WTC11 (cell line): ENCODE results near the gene H1-8. TPM values are rescaled to one million over a fixed set of nuclear protein-coding genes. Genes with fewer than 3 reads are reported as not detected.

Experiments used
- ATAC-seq: fragments of 200-7000 bp; cut with Tn5 transposase; 2 replicates; pipeline ENCODE4 v1.10.0; 2021; ENCODE audit warnings: mild to moderate bottlenecking, moderate library complexity
- CTCF ChIA-PET: fragments of 300-600 bp; sonication (Branson Sonifier 250); formaldehyde crosslinking; loops from one replicate; lab custom pipeline; 2021; ENCODE audit warnings: antibody characterized with exemption; lab: Charles Lee
- POLR2A ChIA-PET: fragments of 350-600 bp; sonication (Branson Sonifier 250); formaldehyde crosslinking; loops from one replicate; lab custom pipeline; 2021; ENCODE audit warnings: antibody characterized with exemption; lab: Charles Lee
- DNase-seq: peaks from one replicate; pipeline ENCODE4 v3.0.0; 2021; ENCODE audit warnings: low spot score
- H3K27ac Mint-ChIP-seq: 2 replicates; pipeline ENCODE4 v1.8.0; 2021; ENCODE audit warnings: mixed read lengths
- H3K27me3 Mint-ChIP-seq: 2 replicates; pipeline ENCODE4 v1.8.0; 2021; ENCODE audit warnings: low read depth, mild to moderate bottlenecking, moderate library complexity, mixed read lengths
- H3K36me3 Mint-ChIP-seq: 2 replicates; pipeline ENCODE4 v1.8.0; 2021; ENCODE audit warnings: mixed read lengths
- H3K4me1 Mint-ChIP-seq: 2 replicates; pipeline ENCODE4 v1.8.0; 2022; ENCODE audit warnings: mixed read lengths
- H3K4me3 Mint-ChIP-seq: 2 replicates; pipeline ENCODE4 v1.8.0; 2021; ENCODE audit warnings: mild to moderate bottlenecking, moderate library complexity, mixed read lengths
- H3K9me3 Mint-ChIP-seq: 2 replicates; pipeline ENCODE4 v1.8.0; 2021; ENCODE audit warnings: mixed read lengths
- ATF1 ChIP-seq: sonication (generic); formaldehyde crosslinking; IDR thresholded peaks from 2 replicates; pipeline ENCODE4 v1.8.1; 2023; ENCODE audit warnings: mild to moderate bottlenecking, moderate library complexity, missing genetic modification reagents
- ELF4 ChIP-seq: sonication (generic); formaldehyde crosslinking; IDR thresholded peaks from 2 replicates; pipeline ENCODE4 v1.8.1; 2022; ENCODE audit warnings: low read depth, mild to moderate bottlenecking, moderate library complexity, missing genetic modification reagents
- ETV6 ChIP-seq: sonication (generic); formaldehyde crosslinking; IDR thresholded peaks from 2 replicates; pipeline ENCODE4 v1.8.1; 2022; ENCODE audit warnings: mild to moderate bottlenecking, missing genetic modification reagents
- FOXJ3 ChIP-seq: sonication (generic); formaldehyde crosslinking; IDR thresholded peaks from 2 replicates; pipeline ENCODE4 v1.9.0; 2021; ENCODE audit warnings: missing genetic modification reagents, mild to moderate bottlenecking, borderline replicate concordance
- GTF2I ChIP-seq: fragments of 250-450 bp; sonication (Bioruptor Pico); conservative IDR thresholded peaks from 2 replicates; pipeline ENCODE4 v1.4.0; 2021; ENCODE audit warnings: mild to moderate bottlenecking
- RELA ChIP-seq: sonication (generic); formaldehyde crosslinking; IDR thresholded peaks from 2 replicates; pipeline ENCODE4 v1.8.1; 2022; ENCODE audit warnings: missing genetic modification reagents, mild to moderate bottlenecking, borderline replicate concordance
- SMAD3 ChIP-seq: sonication (generic); formaldehyde crosslinking; IDR thresholded peaks from 2 replicates; pipeline ENCODE4 v1.8.0; 2022; ENCODE audit warnings: missing genetic modification reagents, mild to moderate bottlenecking, borderline replicate concordance
- SOX15 ChIP-seq: fragments of 250-450 bp; sonication (Bioruptor Pico); IDR thresholded peaks from 2 replicates; pipeline ENCODE4 v1.9.0; 2021; ENCODE audit warnings: mild to moderate bottlenecking
- ZNF219 ChIP-seq: sonication (generic); formaldehyde crosslinking; IDR thresholded peaks from 2 replicates; pipeline ENCODE4 v1.8.0; 2023; ENCODE audit warnings: missing genetic modification reagents, mild to moderate bottlenecking, borderline replicate concordance
- ZNF396 ChIP-seq: fragments of 250-450 bp; sonication (Bioruptor Pico); IDR thresholded peaks from 2 replicates; pipeline ENCODE4 v1.8.0; 2021; ENCODE audit warnings: mild to moderate bottlenecking, moderate library complexity, borderline replicate concordance
- ZNF416 ChIP-seq: fragments of 250-450 bp; sonication (Bioruptor Pico); IDR thresholded peaks from 2 replicates; pipeline ENCODE4 v1.9.0; 2021; ENCODE audit warnings: mild to moderate bottlenecking, inconsistent platforms
- total RNA-seq: library from RNA; stranded (reverse); gene quantifications from 3 replicates; pipeline ENCODE4 v1.2.3, GENCODE V29; 2021
- TF ChIP-seq, protein P1 (sequence below): sonication (generic); formaldehyde crosslinking; conservative IDR thresholded peaks from 2 replicates; pipeline ENCODE4 v1.8.1; 2022; ENCODE audit warnings: mild to moderate bottlenecking, missing genetic modification reagents
- TF ChIP-seq, protein P2 (sequence below): sonication (generic); formaldehyde crosslinking; IDR thresholded peaks from 2 replicates; pipeline ENCODE4 v1.8.1; 2022; ENCODE audit warnings: missing genetic modification reagents, borderline replicate concordance
- TF ChIP-seq, protein P3 (sequence below): sonication (generic); formaldehyde crosslinking; IDR thresholded peaks from 2 replicates; pipeline ENCODE4 v1.8.0; 2022; ENCODE audit warnings: mild to moderate bottlenecking, missing genetic modification reagents
- TF ChIP-seq, protein P4 (sequence below): sonication (generic); formaldehyde crosslinking; conservative IDR thresholded peaks from 2 replicates; pipeline ENCODE4 v1.8.1; 2023; ENCODE audit warnings: mild to moderate bottlenecking, low read depth, missing genetic modification reagents, moderate library complexity
- TF ChIP-seq, protein P5 (sequence below): sonication (generic); formaldehyde crosslinking; IDR thresholded peaks from 2 replicates; pipeline ENCODE4 v1.8.1; 2022; ENCODE audit warnings: mild to moderate bottlenecking, missing genetic modification reagents, moderate library complexity, borderline replicate concordance
- TF ChIP-seq, protein P6 (sequence below): sonication (generic); formaldehyde crosslinking; IDR thresholded peaks from 2 replicates; pipeline ENCODE4 v1.8.0; 2023; ENCODE audit warnings: missing genetic modification reagents
- TF ChIP-seq, protein P7 (sequence below): fragments of 200-600 bp; IDR thresholded peaks from 2 replicates; pipeline ENCODE4 v1.8.0; 2022; ENCODE audit warnings: antibody characterized with exemption
- TF ChIP-seq, protein P8 (sequence below): sonication (generic); formaldehyde crosslinking; IDR thresholded peaks from 2 replicates; pipeline ENCODE4 v1.8.1; 2023; ENCODE audit warnings: mild to moderate bottlenecking, missing genetic modification reagents, moderate library complexity

The H1-8 gene
- total RNA-seq, 1 experiment from 2014 or later, result not detected

DNA sequence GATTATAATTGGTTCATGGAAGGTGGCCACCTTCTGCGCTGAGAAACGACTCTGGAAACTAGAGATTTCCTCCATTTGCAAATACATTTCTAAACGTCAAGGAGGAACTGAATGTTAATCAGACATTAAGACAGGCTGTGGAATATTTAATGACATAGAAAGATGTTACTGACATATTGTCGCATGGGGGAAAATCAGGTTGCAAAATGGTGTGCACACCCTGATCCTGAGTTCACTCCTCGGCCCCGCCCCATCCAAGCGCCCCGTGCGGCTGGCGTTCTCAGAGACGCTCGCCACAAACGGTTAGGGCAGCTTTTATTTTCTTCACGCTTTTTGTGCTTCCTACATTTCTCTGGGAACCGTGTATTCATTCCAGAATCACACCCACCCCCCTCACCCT is 10.7 kb downstream of the H1-8 start (continued):
- TF ChIP-seq RELA, result no peak

DNA sequence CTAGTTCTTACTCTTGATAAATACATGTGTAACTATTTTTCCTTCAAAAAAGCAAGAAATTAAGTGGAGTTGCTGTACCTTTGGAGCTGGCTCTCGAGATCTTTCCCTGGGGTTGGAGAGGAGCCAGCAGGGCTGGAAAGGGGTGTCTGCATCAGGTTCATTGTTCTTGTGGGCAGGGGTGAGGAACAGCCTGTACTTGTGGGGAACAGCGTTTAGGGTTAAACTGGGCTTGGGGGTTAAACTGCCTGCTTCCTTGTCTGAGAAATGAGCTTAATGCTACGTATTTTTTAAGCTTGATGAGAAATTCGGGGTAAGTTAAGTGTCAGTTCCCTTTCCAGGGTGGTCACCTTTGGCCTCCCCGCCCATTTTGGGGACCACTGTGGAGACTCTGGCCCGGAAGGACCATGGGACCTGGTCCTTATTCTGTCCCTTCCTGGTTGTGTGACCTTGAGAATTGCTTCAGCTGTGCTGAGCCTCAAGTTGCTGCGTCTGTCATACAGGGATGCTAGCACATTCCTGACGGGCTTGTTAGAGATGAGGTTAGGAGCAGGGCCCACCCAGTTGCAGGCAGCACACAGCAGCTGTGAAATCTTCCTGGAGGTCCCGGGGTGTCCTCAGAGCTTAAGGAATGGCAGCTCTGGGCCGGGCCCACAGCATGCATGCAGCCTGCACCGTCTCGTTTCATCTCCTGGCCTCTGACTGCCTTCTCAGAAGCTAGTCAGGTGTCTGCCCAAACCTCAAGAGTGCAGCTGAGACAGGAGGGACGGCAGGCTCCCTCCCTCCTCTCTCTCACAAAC is 11.6 kb downstream of the H1-8 start:
- Mint-ChIP-seq H3K4me1 (peaks cover 40% of the 10 kb centered on the region), H3K27ac (0 out of 2 replicates have a peak overlapping the region, but pooled peaks have one; percentile 31)

DNA sequence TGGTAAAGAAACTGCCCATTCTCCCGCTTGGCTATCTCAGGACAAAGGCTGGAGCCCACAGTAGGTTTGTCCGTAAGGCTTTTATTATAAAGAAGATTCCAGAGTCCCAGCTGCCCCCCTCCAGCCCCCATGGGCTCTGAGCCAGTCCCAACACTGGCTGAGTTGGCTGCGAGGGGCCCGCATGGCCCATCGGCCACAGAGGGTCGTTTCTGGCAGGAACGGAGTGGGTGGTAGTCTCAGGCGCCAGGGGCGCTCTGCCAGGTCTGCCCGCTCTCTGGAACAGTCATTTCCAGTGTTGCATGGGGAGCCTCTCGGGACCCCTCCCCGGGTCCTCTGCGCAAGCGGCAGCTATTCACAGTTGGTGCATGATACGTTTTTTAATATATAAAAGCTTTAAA is 12.2 kb downstream of the H1-8 start:
- ATAC-seq (no peak), DNase-seq (no peak)
- ChIA-PET POLR2A (no interaction called here), CTCF (interaction anchor here (0.7 to 2.2 kb wide), 4 partner anchors 9 to 72 kb away, joined by 3 to 12 read pairs (median 4); no protein-coding TSS in a partner anchor)
- H3K27ac Mint-ChIP-seq, result no peak overlapping the region
- H3K36me3 Mint-ChIP-seq, result peaks cover 5% of the 10 kb centered on the region
- H3K4me3 Mint-ChIP-seq, result no peak overlapping the region
- peaks cover 40% of the 10 kb centered on the region for H3K4me1 Mint-ChIP-seq
- H3K9me3 Mint-ChIP-seq, result no peaks in the 10 kb centered on the region
- no peaks in the 10 kb centered on the region for H3K27me3 Mint-ChIP-seq
- no peak for TF ChIP-seq ATF1 (CRISPR knock-in tag)
- TF ChIP-seq SOX15 (CRISPR knock-in tag), result no peak
- TF ChIP-seq, protein P1, sequence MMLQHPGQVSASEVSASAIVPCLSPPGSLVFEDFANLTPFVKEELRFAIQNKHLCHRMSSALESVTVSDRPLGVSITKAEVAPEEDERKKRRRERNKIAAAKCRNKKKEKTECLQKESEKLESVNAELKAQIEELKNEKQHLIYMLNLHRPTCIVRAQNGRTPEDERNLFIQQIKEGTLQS (CRISPR knock-in tag), result no peak
- no peak for TF ChIP-seq ETV6
- no peak for TF ChIP-seq ZNF396 (CRISPR knock-in tag)
- no peak for TF ChIP-seq SMAD3
- TF ChIP-seq, protein P2, sequence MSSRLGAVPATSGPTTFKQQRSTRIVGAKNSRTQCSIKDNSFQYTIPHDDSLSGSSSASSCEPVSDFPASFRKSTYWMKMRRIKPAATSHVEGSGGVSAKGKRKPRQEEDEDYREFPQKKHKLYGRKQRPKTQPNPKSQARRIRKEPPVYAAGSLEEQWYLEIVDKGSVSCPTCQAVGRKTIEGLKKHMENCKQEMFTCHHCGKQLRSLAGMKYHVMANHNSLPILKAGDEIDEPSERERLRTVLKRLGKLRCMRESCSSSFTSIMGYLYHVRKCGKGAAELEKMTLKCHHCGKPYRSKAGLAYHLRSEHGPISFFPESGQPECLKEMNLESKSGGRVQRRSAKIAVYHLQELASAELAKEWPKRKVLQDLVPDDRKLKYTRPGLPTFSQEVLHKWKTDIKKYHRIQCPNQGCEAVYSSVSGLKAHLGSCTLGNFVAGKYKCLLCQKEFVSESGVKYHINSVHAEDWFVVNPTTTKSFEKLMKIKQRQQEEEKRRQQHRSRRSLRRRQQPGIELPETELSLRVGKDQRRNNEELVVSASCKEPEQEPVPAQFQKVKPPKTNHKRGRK, result no peak
- TF ChIP-seq, protein P3, sequence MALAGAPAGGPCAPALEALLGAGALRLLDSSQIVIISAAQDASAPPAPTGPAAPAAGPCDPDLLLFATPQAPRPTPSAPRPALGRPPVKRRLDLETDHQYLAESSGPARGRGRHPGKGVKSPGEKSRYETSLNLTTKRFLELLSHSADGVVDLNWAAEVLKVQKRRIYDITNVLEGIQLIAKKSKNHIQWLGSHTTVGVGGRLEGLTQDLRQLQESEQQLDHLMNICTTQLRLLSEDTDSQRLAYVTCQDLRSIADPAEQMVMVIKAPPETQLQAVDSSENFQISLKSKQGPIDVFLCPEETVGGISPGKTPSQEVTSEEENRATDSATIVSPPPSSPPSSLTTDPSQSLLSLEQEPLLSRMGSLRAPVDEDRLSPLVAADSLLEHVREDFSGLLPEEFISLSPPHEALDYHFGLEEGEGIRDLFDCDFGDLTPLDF, result no peak

More for the DNA sequence above, 11.6 kb downstream of the H1-8 start:
- TF ChIP-seq, protein P4, sequence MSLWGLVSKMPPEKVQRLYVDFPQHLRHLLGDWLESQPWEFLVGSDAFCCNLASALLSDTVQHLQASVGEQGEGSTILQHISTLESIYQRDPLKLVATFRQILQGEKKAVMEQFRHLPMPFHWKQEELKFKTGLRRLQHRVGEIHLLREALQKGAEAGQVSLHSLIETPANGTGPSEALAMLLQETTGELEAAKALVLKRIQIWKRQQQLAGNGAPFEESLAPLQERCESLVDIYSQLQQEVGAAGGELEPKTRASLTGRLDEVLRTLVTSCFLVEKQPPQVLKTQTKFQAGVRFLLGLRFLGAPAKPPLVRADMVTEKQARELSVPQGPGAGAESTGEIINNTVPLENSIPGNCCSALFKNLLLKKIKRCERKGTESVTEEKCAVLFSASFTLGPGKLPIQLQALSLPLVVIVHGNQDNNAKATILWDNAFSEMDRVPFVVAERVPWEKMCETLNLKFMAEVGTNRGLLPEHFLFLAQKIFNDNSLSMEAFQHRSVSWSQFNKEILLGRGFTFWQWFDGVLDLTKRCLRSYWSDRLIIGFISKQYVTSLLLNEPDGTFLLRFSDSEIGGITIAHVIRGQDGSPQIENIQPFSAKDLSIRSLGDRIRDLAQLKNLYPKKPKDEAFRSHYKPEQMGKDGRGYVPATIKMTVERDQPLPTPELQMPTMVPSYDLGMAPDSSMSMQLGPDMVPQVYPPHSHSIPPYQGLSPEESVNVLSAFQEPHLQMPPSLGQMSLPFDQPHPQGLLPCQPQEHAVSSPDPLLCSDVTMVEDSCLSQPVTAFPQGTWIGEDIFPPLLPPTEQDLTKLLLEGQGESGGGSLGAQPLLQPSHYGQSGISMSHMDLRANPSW (CRISPR knock-in tag), result no peak
- TF ChIP-seq ZNF416 (CRISPR knock-in tag), result no peak
- no peak for TF ChIP-seq ZNF219 (CRISPR knock-in tag)
- TF ChIP-seq GTF2I, result no peak
- TF ChIP-seq, protein P5, sequence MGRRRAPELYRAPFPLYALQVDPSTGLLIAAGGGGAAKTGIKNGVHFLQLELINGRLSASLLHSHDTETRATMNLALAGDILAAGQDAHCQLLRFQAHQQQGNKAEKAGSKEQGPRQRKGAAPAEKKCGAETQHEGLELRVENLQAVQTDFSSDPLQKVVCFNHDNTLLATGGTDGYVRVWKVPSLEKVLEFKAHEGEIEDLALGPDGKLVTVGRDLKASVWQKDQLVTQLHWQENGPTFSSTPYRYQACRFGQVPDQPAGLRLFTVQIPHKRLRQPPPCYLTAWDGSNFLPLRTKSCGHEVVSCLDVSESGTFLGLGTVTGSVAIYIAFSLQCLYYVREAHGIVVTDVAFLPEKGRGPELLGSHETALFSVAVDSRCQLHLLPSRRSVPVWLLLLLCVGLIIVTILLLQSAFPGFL (CRISPR knock-in tag), result no peak
- TF ChIP-seq, protein P6, sequence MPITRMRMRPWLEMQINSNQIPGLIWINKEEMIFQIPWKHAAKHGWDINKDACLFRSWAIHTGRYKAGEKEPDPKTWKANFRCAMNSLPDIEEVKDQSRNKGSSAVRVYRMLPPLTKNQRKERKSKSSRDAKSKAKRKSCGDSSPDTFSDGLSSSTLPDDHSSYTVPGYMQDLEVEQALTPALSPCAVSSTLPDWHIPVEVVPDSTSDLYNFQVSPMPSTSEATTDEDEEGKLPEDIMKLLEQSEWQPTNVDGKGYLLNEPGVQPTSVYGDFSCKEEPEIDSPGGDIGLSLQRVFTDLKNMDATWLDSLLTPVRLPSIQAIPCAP, result no peak
- TF ChIP-seq, protein P7, sequence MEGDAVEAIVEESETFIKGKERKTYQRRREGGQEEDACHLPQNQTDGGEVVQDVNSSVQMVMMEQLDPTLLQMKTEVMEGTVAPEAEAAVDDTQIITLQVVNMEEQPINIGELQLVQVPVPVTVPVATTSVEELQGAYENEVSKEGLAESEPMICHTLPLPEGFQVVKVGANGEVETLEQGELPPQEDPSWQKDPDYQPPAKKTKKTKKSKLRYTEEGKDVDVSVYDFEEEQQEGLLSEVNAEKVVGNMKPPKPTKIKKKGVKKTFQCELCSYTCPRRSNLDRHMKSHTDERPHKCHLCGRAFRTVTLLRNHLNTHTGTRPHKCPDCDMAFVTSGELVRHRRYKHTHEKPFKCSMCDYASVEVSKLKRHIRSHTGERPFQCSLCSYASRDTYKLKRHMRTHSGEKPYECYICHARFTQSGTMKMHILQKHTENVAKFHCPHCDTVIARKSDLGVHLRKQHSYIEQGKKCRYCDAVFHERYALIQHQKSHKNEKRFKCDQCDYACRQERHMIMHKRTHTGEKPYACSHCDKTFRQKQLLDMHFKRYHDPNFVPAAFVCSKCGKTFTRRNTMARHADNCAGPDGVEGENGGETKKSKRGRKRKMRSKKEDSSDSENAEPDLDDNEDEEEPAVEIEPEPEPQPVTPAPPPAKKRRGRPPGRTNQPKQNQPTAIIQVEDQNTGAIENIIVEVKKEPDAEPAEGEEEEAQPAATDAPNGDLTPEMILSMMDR, result no peak
- TF ChIP-seq ELF4 (CRISPR knock-in tag), result no peak
- TF ChIP-seq, protein P8, sequence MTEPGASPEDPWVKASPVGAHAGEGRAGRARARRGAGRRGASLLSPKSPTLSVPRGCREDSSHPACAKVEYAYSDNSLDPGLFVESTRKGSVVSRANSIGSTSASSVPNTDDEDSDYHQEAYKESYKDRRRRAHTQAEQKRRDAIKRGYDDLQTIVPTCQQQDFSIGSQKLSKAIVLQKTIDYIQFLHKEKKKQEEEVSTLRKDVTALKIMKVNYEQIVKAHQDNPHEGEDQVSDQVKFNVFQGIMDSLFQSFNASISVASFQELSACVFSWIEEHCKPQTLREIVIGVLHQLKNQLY, result no peak
- no peak for TF ChIP-seq FOXJ3 (CRISPR knock-in tag)
- ATAC-seq (no peak), DNase-seq (no peak)
- peaks cover 5% of the 10 kb centered on the region for H3K36me3 Mint-ChIP-seq
- CTCF ChIA-PET, result interaction anchor here (0.7 to 2.2 kb wide), 7 partner anchors 10 to 75 kb away, joined by 3 to 12 read pairs (median 5); no protein-coding TSS in a partner anchor
- no peaks in the 10 kb centered on the region for H3K9me3 Mint-ChIP-seq
- no peak overlapping the region for H3K4me3 Mint-ChIP-seq
- POLR2A ChIA-PET, result no interaction called here
- no peaks in the 10 kb centered on the region for H3K27me3 Mint-ChIP-seq
